Activated T-cell treated with anti-CD3 and anti-CD28 coated beads for 24 hours (primary cell): Measurements from ENCODE around the gene INCENP.
"Not testable (repeated sequence)": the region's sequence is repeated elsewhere in the genome, so short reads cannot be mapped to it uniquely, and the experiment has no call there.

Experiments used
- DNase-seq: peaks from one replicate; pipeline ENCODE4 v3.0.0-alpha.2; 2020; ENCODE audit warnings: low read depth

Gene INCENP

DNA sequence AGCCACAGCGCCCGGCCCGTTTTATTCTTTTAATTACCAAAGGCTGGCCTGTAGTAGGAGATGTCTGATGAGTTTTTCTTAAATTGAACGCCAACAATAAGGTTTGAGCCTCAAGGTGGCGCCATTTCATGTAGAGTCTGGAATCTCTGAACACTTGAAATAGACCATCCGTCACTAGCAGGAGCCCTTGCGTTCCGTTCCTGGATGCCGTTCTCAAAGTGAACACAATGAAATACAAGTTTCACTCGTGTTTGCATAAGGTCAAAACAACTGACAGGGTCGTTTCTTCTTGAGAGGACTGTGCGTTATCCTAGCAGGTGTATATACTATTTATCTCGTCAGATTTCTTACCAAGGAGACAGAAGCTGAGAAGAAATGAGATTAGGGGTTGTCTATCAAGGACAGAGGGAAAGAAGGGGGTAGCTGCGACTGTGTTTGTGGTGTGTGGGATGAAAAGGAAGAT, 47.5 kb downstream of the INCENP start:
- peak; percentile 65 for DNase-seq

DNA sequence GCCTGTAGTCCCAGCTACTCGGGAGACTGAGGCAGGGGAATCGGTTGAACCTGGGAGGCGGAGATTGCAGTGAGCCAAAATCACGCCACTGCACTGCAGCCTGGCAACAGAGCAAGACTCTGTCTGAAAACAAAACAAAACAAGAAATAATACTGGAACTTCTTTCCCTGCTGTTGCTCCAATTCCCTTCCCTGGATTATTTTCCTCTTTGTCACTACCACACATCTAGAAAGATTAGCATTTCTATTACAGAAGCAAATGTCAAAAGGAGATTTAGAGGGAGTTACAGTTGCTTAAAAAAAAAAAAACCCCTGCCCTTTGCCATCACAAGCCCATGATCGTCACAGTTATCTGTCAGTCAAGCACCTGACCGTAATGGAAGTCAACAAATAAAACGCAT, 48.5 kb downstream of the INCENP start:
- no peak for DNase-seq

GRCh38 chr11:62176766-62177165, 53.0 kb downstream of the INCENP start:
- no peak for DNase-seq

GRCh38 chr11:62179995-62180394, 56.2 kb downstream of the INCENP start:
- DNase-seq: no peak

DNA sequence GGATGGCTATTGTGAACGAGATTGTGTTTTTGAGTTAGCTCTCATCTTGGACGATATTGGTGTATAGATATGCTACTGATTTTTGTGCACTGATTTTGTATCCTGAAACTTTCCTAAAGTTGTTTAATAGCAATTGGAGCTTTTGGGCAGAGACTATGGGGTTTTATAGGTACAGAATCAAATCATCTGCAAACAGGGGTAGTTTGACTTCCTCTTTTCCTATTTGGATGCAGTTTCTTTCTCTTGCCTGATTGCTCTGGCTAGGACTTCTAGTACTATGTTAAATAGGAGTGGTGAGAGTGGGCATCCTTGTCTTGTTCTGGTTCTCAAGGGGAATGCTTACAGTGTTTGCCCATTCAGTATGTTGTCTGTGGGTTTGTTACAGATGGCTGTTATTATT, 57.3 kb downstream of the INCENP start:
- DNase-seq: no peak

GRCh38 chr11:62182147-62182891, 58.5 kb downstream of the INCENP start:
- DNase-seq: no peak

GRCh38 chr11:62186195-62186594, 62.4 kb downstream of the INCENP start:
- no peak for DNase-seq

GRCh38 chr11:62190011-62190410, 66.2 kb downstream of the INCENP start, which contains the start of gene SCGB1D1:
TSS of gene SCGB1D1 (plus strand) at chr11:62190216. CDS start at chr11:62190285, 69 bp downstream.
- DNase-seq: no peak

- no peak for DNase-seq
Observed at GRCh38 chr11:62193952-62194351, 70.1 kb downstream of the INCENP start.

GRCh38 chr11:62195010-62195409, 71.2 kb downstream of the INCENP start:
- DNase-seq: not testable (repeated sequence)

DNA sequence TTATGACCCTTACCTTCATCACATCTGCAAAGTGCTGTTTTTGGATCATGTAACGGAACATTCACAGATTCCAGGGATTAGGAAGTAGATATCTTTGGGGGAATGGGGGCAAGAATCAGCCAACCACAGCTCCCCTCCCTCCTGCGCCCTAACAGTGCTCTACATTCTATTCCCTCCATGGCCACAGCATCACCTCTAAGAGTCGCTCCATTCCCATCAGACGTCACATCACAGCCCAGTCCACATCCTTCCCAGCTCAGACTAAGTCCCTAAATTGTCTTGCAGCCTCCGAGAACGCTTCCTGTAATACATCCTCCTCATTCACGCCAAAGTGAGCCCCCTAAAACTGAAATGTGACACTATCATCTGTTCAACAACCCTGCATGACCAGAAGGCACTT, 72.1 kb downstream of the INCENP start:
- no peak for DNase-seq

- DNase-seq: not testable (repeated sequence)
Observed at GRCh38 chr11:62197400-62197799, 73.6 kb downstream of the INCENP start.

DNA sequence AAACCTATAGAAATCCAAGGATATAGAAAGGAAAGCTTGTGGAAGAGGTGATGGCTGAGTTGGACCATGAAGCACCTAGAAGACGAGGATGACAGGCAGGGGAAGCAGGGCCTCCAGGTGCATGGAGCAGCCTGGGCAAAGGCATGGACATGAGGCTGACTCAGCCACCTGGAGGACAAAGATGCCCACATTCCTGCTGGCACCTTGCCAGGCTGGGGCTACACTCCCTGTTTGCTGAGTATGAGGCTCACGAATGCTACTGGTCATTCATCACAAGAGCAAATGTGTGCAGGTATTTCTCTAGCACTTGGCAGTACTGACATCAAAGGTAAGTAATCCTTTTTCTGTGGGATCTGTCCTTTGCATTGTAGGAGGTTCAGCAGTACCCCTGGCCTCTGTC, 77.6 kb downstream of the INCENP start:
- no peak for DNase-seq
